Measurements from ENCODE around the gene GOLGA3. TPM values are rescaled to one million over a fixed set of nuclear protein-coding genes. Genes with fewer than 3 reads are reported as not detected.
"Not testable (repeated sequence)": the region's sequence is repeated elsewhere in the genome, so short reads cannot be mapped to it uniquely, and the experiment has no call there.

Gene GOLGA3
- polyA plus RNA-seq, 3 donors, result 27.3 to 36.7 (median 34.5) TPM

GRCh38 chr12:132824053-132824452 is 4.6 kb downstream of the GOLGA3 start:
- DNase-seq, result no peak

- DNase-seq, result no peak
Observed at GRCh38 chr12:132818562-132818961, 10.1 kb downstream of the GOLGA3 start.

GRCh38 chr12:132814232-132814631 is 14.4 kb downstream of the GOLGA3 start:
- DNase-seq, result no peak

GRCh38 chr12:132813443-132813842 is 15.2 kb downstream of the GOLGA3 start:
- no peak for DNase-seq

GRCh38 chr12:132812631-132813305 is 15.9 kb downstream of the GOLGA3 start:
- no peak for DNase-seq

- DNase-seq, result not testable (repeated sequence)
Observed at GRCh38 chr12:132809391-132809790, 19.3 kb downstream of the GOLGA3 start.

- DNase-seq, result no peak
Observed at GRCh38 chr12:132807295-132808092, 21.2 kb downstream of the GOLGA3 start.

- DNase-seq, result no peak
Observed at GRCh38 chr12:132806857-132807256, 21.8 kb downstream of the GOLGA3 start.

- DNase-seq, result no peak
Observed at GRCh38 chr12:132804426-132804861, 24.2 kb downstream of the GOLGA3 start.

GRCh38 chr12:132803888-132804287 is 24.8 kb downstream of the GOLGA3 start:
- DNase-seq, result no peak

GRCh38 chr12:132803125-132803524 is 25.5 kb downstream of the GOLGA3 start:
- no peak for DNase-seq

GRCh38 chr12:132801741-132802140 is 26.9 kb downstream of the GOLGA3 start:
- DNase-seq, result no peak

GRCh38 chr12:132798836-132799235 is 29.8 kb downstream of the GOLGA3 start:
- no peak for DNase-seq

- DNase-seq, result no peak
Observed at GRCh38 chr12:132797820-132798570, 30.7 kb downstream of the GOLGA3 start.

- no peak for DNase-seq
Observed at GRCh38 chr12:132795847-132796246, 32.8 kb downstream of the GOLGA3 start.

GRCh38 chr12:132791940-132792339 is 36.7 kb downstream of the GOLGA3 start:
- DNase-seq, result not testable (repeated sequence)

GRCh38 chr12:132789099-132789471 is 39.6 kb downstream of the GOLGA3 start:
- DNase-seq, result no peak

GRCh38 chr12:132788375-132789098 is 40.1 kb downstream of the GOLGA3 start:
- no peak for DNase-seq

GRCh38 chr12:132787877-132788276 is 40.8 kb downstream of the GOLGA3 start:
- DNase-seq, result no peak

- DNase-seq, result no peak
Observed at GRCh38 chr12:132786192-132786591, 42.5 kb downstream of the GOLGA3 start.

GRCh38 chr12:132784580-132784979 is 44.1 kb downstream of the GOLGA3 start:
- no peak for DNase-seq

Measured in renal pelvis (tissue), 4 donors.